Prostate gland (tissue), 2 donors: Measurements from ENCODE around the gene TCF15. TPM values are rescaled to one million over a fixed set of nuclear protein-coding genes. Genes with fewer than 3 reads are reported as not detected.

Experiments
- DNase-seq: peaks from one replicate; pipeline ENCODE4 v3.0.0-alpha.2; 2019; ENCODE audit warnings: low spot score
- H3K27ac ChIP-seq, 2 donors: fragments of 200-600 bp; sonication (generic); 2 replicates each; pipeline ENCODE4 v1.5.1; 2017 to 2019
- H3K27me3 ChIP-seq: fragments of 200-600 bp; sonication (generic); replicated peaks from 2 replicates; pipeline ENCODE4 v1.5.1; 2019; ENCODE audit not compliant: insufficient read depth
- H3K36me3 ChIP-seq, 2 donors: fragments of 200-600 bp; sonication (generic); 1 replicate in 1 of 2; 2 replicates in 1 of 2; pipeline versions ENCODE4 v1.5.1 to v1.8.1; 2017 to 2019
- H3K4me1 ChIP-seq: fragments of 200-600 bp; sonication (generic); replicated peaks from 2 replicates; pipeline ENCODE4 v1.5.1; 2019
- H3K4me3 ChIP-seq, 2 donors: fragments of 200-600 bp; sonication (generic); 2 replicates each; pipeline ENCODE4 v1.5.1; 2017 to 2019
- H3K9me3 ChIP-seq: fragments of 200-600 bp; sonication (generic); 2 replicates; pipeline ENCODE4 v1.5.1; 2017
- CTCF ChIP-seq, 4 experiments: fragments of 200-600 bp in 2 of 4; fragments of 450-650 bp in 2 of 4; sonication (generic) in 2 of 4; IDR thresholded peaks; 1 replicate in 3 of 4; 2 replicates in 1 of 4; pipeline ENCODE4 v1.5.1; 2016 to 2019; ENCODE audit warnings: antibody characterized with exemption in 4 of 4, mild to moderate bottlenecking in 2 of 4, moderate library complexity in 2 of 4
- POLR2A ChIP-seq: fragments of 450-650 bp; IDR thresholded peaks from one replicate; pipeline ENCODE4 v1.6.1; 2016; ENCODE audit warnings: antibody characterized with exemption, mild to moderate bottlenecking
- POLR2AphosphoS5 ChIP-seq: sonication (generic); formaldehyde crosslinking; IDR thresholded peaks from one replicate; pipeline ENCODE4 v1.6.1; 2017; ENCODE audit warnings: antibody characterized with exemption
- WGBS: methylation state at CpG from one replicate; pipeline ENCODE4 v1.1.5; 2018; 5-methylcytosine and 5-hydroxymethylcytosine counted together
- intact Hi-C: fragments of 100-400 bp; cut with DNase I; formaldehyde crosslinking; loops from one replicate; pipeline ENCODE4 v1.14.2; 2022
- total RNA-seq, 2 donors: library from RNA; depleted of rRNA; stranded (reverse); fragments of >200 nt; gene quantifications; one replicate each; pipeline ENCODE4 v1.1.0, GENCODE V29; 2016

Gene TCF15
- total RNA-seq, 2 donors from 2014 or later, result 0.55 to 0.68 TPM

- Histone ChIP-seq H3K27ac (no peak overlapping the region), H3K4me1 (no peaks in the 10 kb centered on the region), H3K36me3 (peaks cover 6 to 16% of the 10 kb centered on the region in 2 donors), H3K4me3 (no peak overlapping the region), H3K27me3 (no peaks in the 10 kb centered on the region), H3K9me3 (no peaks in the 10 kb centered on the region)
- TF ChIP-seq POLR2AphosphoS5 (no peak), CTCF (IDR thresholded peaks at IDR 0.05) (no peak), POLR2A (no peak)
- DNase-seq, result no peak
- 91% methylated on average over 2 of the region's 2 CpGs for WGBS
- intact Hi-C loops, result loop anchor here (5.0 kb wide), 2 partner anchors 85 to 290 kb away; no protein-coding TSS in a partner anchor
These were observed 36.7 kb upstream of the TCF15 start for GRCh38 chr20:646868-647233.

DNA sequence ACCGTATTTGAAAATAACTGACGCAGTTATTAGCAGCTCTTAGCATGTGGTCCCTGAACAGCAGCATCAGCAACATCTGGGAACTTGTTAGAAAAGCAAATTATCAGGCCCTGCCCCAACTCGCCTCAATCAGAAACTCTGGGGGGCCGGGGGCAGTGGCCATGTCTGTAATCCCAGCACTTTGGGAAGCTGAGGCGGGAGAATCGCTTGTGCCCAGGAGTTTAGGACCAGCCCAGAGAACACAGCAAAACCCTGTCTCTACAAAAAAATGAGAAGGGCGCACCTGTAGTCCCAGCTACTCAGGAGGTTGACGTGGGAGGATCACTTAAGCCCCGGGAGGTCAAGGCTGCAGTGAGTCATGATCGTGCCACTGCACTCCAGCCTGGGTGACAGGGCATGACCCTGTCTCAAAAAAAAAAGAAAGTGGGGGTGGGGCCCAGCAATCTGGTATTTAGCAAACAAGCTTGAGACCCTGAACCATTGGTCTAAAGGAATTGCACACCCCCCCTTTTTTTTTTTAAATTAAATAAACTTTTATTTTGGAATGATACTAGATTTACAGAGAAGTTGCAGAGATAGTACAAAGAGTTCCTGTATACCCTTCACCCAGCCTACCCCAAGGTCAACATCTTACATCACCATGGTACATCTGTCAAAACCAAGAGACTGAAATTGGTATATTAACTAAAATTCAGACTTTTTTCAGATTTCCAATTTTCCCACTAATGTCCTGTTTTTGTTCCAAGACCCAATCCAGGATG, 36.2 kb upstream of the TCF15 start:
- Histone ChIP-seq H3K9me3 (no peaks in the 10 kb centered on the region), H3K36me3 (peaks cover 6 to 16% of the 10 kb centered on the region in 2 donors), H3K4me1 (no peaks in the 10 kb centered on the region), H3K27ac (no peak overlapping the region), H3K27me3 (no peaks in the 10 kb centered on the region), H3K4me3 (no peak overlapping the region)
- 78% methylated on average over 10 of the region's 10 CpGs for WGBS
- intact Hi-C loops, result loop anchor here (5.0 kb wide), 2 partner anchors 84 to 289 kb away; no protein-coding TSS in a partner anchor
- TF ChIP-seq CTCF (IDR thresholded peaks at IDR 0.05) (no peak), POLR2A (no peak), POLR2AphosphoS5 (no peak)
- no peak for DNase-seq

- peaks cover 6 to 16% of the 10 kb centered on the region in 2 donors for H3K36me3 ChIP-seq
- H3K27me3 ChIP-seq, result no peaks in the 10 kb centered on the region
- H3K27ac ChIP-seq, result no peak overlapping the region
- no peak overlapping the region for H3K4me3 ChIP-seq
- DNase-seq, result peak; percentile 25
- TF ChIP-seq POLR2A, result no peak
- TF ChIP-seq POLR2AphosphoS5, result peak; percentile 34
- TF ChIP-seq CTCF (IDR thresholded peaks at IDR 0.05), result peak; percentile 67 to 85 (median 84)
- WGBS, result 18% methylated on average over 20 of the region's 20 CpGs
- intact Hi-C loops, result loop anchor here (5.0 kb wide), 2 partner anchors 83 to 288 kb away; no protein-coding TSS in a partner anchor
- H3K9me3 ChIP-seq, result no peaks in the 10 kb centered on the region
- no peaks in the 10 kb centered on the region for H3K4me1 ChIP-seq
These were observed 35.4 kb upstream of the TCF15 start for GRCh38 chr20:645318-646106.

GRCh38 chr20:644692-645317, 34.7 kb upstream of the TCF15 start:
- Histone ChIP-seq H3K9me3 (no peaks in the 10 kb centered on the region), H3K4me3 (no peak overlapping the region), H3K36me3 (peaks cover 6 to 16% of the 10 kb centered on the region in 2 donors), H3K27ac (no peak overlapping the region), H3K27me3 (no peaks in the 10 kb centered on the region), H3K4me1 (no peaks in the 10 kb centered on the region)
- TF ChIP-seq CTCF (IDR thresholded peaks at IDR 0.05) (no peak), POLR2A (no peak), POLR2AphosphoS5 (no peak)
- no peak for DNase-seq
- intact Hi-C loops, result loop anchor here (5.0 kb wide), 2 partner anchors 83 to 288 kb away; no protein-coding TSS in a partner anchor
- 78% methylated on average over 11 of the region's 11 CpGs for WGBS
